Measurements from ENCODE around the gene HSPD1.
A peak's percentile ranks its signal among the peaks of the same experiment; 100 is the strongest.

Gene HSPD1

GRCh38 chr2:197539734-197540133 is 40.1 kb upstream of the HSPD1 start:
- H3K4me3 ChIP-seq (ENCODE audit: insufficient read depth in 1 of 2, low read depth in 1 of 2, low read length in 2 of 2): no peak overlapping the region
- H3K4ac ChIP-seq (ENCODE audit: low read depth in 1 of 2, low read length in 2 of 2): no peak overlapping the region
- no peak overlapping the region for H2AK5ac ChIP-seq (ENCODE audit: low read length, severe bottlenecking)
- no peaks in the 10 kb centered on the region for H3K9me3 ChIP-seq (ENCODE audit: control insufficient read depth, low read length)
- peaks cover 20% of the 10 kb centered on the region for H3K79me1 ChIP-seq (replicated peaks; ENCODE audit: low read length, poor library complexity, severe bottlenecking)
- no peak overlapping the region for H3K14ac ChIP-seq (ENCODE audit: low read length in 2 of 2)
- H2BK120ac ChIP-seq (ENCODE audit: low read depth, low read length): no peak overlapping the region
- no peak overlapping the region for H2BK12ac ChIP-seq (ENCODE audit: low read length in 2 of 2)
- no peak overlapping the region for H3K4me2 ChIP-seq (ENCODE audit: low read length, poor library complexity, severe bottlenecking)
- no peak overlapping the region for H3K9ac ChIP-seq (ENCODE audit: low read length)
- no CpG with 5 or more reads among the region's 1 CpG for WGBS
- H3K27me3 ChIP-seq (ENCODE audit: control insufficient read depth in 1 of 2, insufficient read depth in 1 of 2, low read length in 2 of 2): no peaks in the 10 kb centered on the region
- no peak overlapping the region for H4K8ac ChIP-seq (ENCODE audit: low read length)
- H3K18ac ChIP-seq (ENCODE audit: low read depth in 1 of 2, low read length in 2 of 2): no peak overlapping the region
- H2BK15ac ChIP-seq (ENCODE audit: low read depth, poor library complexity, severe bottlenecking): no peak overlapping the region
- H3K23ac ChIP-seq (ENCODE audit: low read length in 2 of 2): no peak overlapping the region
- no peak overlapping the region for H2BK5ac ChIP-seq (ENCODE audit: low read depth, low read length, poor library complexity, severe bottlenecking)
- no peak for DNase-seq
- H2AFZ ChIP-seq (ENCODE audit: low read depth, low read length): no peak overlapping the region
- H3K36me3 ChIP-seq (ENCODE audit: control insufficient read depth in 1 of 2, insufficient read depth in 2 of 2, low read depth in 1 of 2, low read length in 2 of 2): peaks cover 25 to 87% of the 10 kb centered on the region in 2 experiments
- H3K4me1 ChIP-seq (ENCODE audit: control insufficient read depth, insufficient read depth, low read depth, low read length): no peaks in the 10 kb centered on the region
- no peak overlapping the region for H3K27ac ChIP-seq (ENCODE audit: low read length, poor library complexity, severe bottlenecking)
- H4K91ac ChIP-seq (ENCODE audit: low read length): no peak overlapping the region

- H2BK5ac ChIP-seq (ENCODE audit: low read depth, low read length, poor library complexity, severe bottlenecking): no peak overlapping the region
- peak overlapping the region; percentile 6 for H3K9ac ChIP-seq (ENCODE audit: low read length)
- H3K4ac ChIP-seq (ENCODE audit: low read depth in 1 of 2, low read length in 2 of 2): no peak overlapping the region
- no peak overlapping the region for H4K91ac ChIP-seq (ENCODE audit: low read length)
- 94% methylated on average over 2 of the region's 2 CpGs for WGBS
- no peak overlapping the region for H2BK12ac ChIP-seq (ENCODE audit: low read length in 2 of 2)
- H2BK15ac ChIP-seq (ENCODE audit: low read depth, poor library complexity, severe bottlenecking): no peak overlapping the region
- no peak for DNase-seq
- H2BK120ac ChIP-seq (ENCODE audit: low read depth, low read length): no peak overlapping the region
- peaks cover 14% of the 10 kb centered on the region for H3K79me1 ChIP-seq (replicated peaks; ENCODE audit: low read length, poor library complexity, severe bottlenecking)
- H3K4me3 ChIP-seq (ENCODE audit: insufficient read depth in 1 of 2, low read depth in 1 of 2, low read length in 2 of 2): no peak overlapping the region
- H3K27ac ChIP-seq (ENCODE audit: low read length, poor library complexity, severe bottlenecking): no peak overlapping the region
- peaks cover 15 to 73% of the 10 kb centered on the region in 2 experiments for H3K36me3 ChIP-seq (ENCODE audit: control insufficient read depth in 1 of 2, insufficient read depth in 2 of 2, low read depth in 1 of 2, low read length in 2 of 2)
- no peak overlapping the region for H3K23ac ChIP-seq (ENCODE audit: low read length in 2 of 2)
- H3K9me3 ChIP-seq (ENCODE audit: control insufficient read depth, low read length): no peaks in the 10 kb centered on the region
- no peak overlapping the region for H2AK5ac ChIP-seq (ENCODE audit: low read length, severe bottlenecking)
- no peak overlapping the region for H3K4me2 ChIP-seq (ENCODE audit: low read length, poor library complexity, severe bottlenecking)
- H3K18ac ChIP-seq (ENCODE audit: low read depth in 1 of 2, low read length in 2 of 2): no peak overlapping the region
- no peaks in the 10 kb centered on the region for H3K27me3 ChIP-seq (ENCODE audit: control insufficient read depth in 1 of 2, insufficient read depth in 1 of 2, low read length in 2 of 2)
- H2AFZ ChIP-seq (ENCODE audit: low read depth, low read length): no peak overlapping the region
- H3K4me1 ChIP-seq (ENCODE audit: control insufficient read depth, insufficient read depth, low read depth, low read length): no peaks in the 10 kb centered on the region
- no peak overlapping the region for H3K14ac ChIP-seq (ENCODE audit: low read length in 2 of 2)
- no peak overlapping the region for H4K8ac ChIP-seq (ENCODE audit: low read length)
These were observed 38.8 kb upstream of the HSPD1 start for GRCh38 chr2:197538412-197538811.

GRCh38 chr2:197517150-197517549 is 17.5 kb upstream of the HSPD1 start:
- Histone ChIP-seq H3K4me2 (ENCODE audit: low read length, poor library complexity, severe bottlenecking) (peak overlapping the region; percentile 63), H3K14ac (ENCODE audit: low read length in 2 of 2) (no peak overlapping the region), H3K4me3 (ENCODE audit: insufficient read depth in 1 of 2, low read depth in 1 of 2, low read length in 2 of 2) (peak overlapping the region in 1 of 2 experiments; percentile 96), H3K36me3 (ENCODE audit: control insufficient read depth in 1 of 2, insufficient read depth in 2 of 2, low read depth in 1 of 2, low read length in 2 of 2) (peaks cover 0 to 5% of the 10 kb centered on the region in 2 experiments), H3K9me3 (ENCODE audit: control insufficient read depth, low read length) (no peaks in the 10 kb centered on the region), H3K4ac (ENCODE audit: low read depth in 1 of 2, low read length in 2 of 2) (no peak overlapping the region), H2BK12ac (ENCODE audit: low read length in 2 of 2) (no peak overlapping the region), H4K91ac (ENCODE audit: low read length) (no peak overlapping the region), H2BK120ac (ENCODE audit: low read depth, low read length) (no peak overlapping the region), H4K8ac (ENCODE audit: low read length) (no peak overlapping the region), H3K4me1 (ENCODE audit: control insufficient read depth, insufficient read depth, low read depth, low read length) (peaks cover 1% of the 10 kb centered on the region), H3K27me3 (ENCODE audit: control insufficient read depth in 1 of 2, insufficient read depth in 1 of 2, low read length in 2 of 2) (no peaks in the 10 kb centered on the region), H2BK5ac (ENCODE audit: low read depth, low read length, poor library complexity, severe bottlenecking) (no peak overlapping the region), H2AK5ac (ENCODE audit: low read length, severe bottlenecking) (no peak overlapping the region), H3K18ac (ENCODE audit: low read depth in 1 of 2, low read length in 2 of 2) (no peak overlapping the region), H3K79me1 (replicated peaks; ENCODE audit: low read length, poor library complexity, severe bottlenecking) (peaks cover 1% of the 10 kb centered on the region), H3K23ac (ENCODE audit: low read length in 2 of 2) (no peak overlapping the region), H3K27ac (ENCODE audit: low read length, poor library complexity, severe bottlenecking) (no peak overlapping the region), H3K9ac (ENCODE audit: low read length) (peak overlapping the region; percentile 96), H2AFZ (ENCODE audit: low read depth, low read length) (no peak overlapping the region), H2BK15ac (ENCODE audit: low read depth, poor library complexity, severe bottlenecking) (no peak overlapping the region)
- DNase-seq: no peak
- 84% methylated on average over 2 of the region's 2 CpGs for WGBS

- Histone ChIP-seq H3K18ac (ENCODE audit: low read depth in 1 of 2, low read length in 2 of 2) (peak overlapping the region; percentile 97 to 100), H3K23ac (ENCODE audit: low read length in 2 of 2) (peak overlapping the region; percentile 69 to 94), H2BK12ac (ENCODE audit: low read length in 2 of 2) (no peak overlapping the region), H4K8ac (ENCODE audit: low read length) (peak overlapping the region; percentile 95), H3K4me1 (ENCODE audit: control insufficient read depth, insufficient read depth, low read depth, low read length) (peaks cover 1% of the 10 kb centered on the region), H2AFZ (ENCODE audit: low read depth, low read length) (peak overlapping the region; percentile 91), H3K79me1 (replicated peaks; ENCODE audit: low read length, poor library complexity, severe bottlenecking) (peaks cover 1% of the 10 kb centered on the region), H3K4ac (ENCODE audit: low read depth in 1 of 2, low read length in 2 of 2) (peak overlapping the region; percentile 75 to 99), H2AK5ac (ENCODE audit: low read length, severe bottlenecking) (peak overlapping the region; percentile 59), H3K9ac (ENCODE audit: low read length) (peak overlapping the region; percentile 96), H4K91ac (ENCODE audit: low read length) (peak overlapping the region; percentile 94), H3K9me3 (ENCODE audit: control insufficient read depth, low read length) (no peaks in the 10 kb centered on the region), H3K36me3 (ENCODE audit: control insufficient read depth in 1 of 2, insufficient read depth in 2 of 2, low read depth in 1 of 2, low read length in 2 of 2) (peaks cover 0 to 5% of the 10 kb centered on the region in 2 experiments), H2BK5ac (ENCODE audit: low read depth, low read length, poor library complexity, severe bottlenecking) (peak overlapping the region; percentile 96), H3K4me3 (ENCODE audit: insufficient read depth in 1 of 2, low read depth in 1 of 2, low read length in 2 of 2) (peak overlapping the region; percentile 96 to 99), H3K27me3 (ENCODE audit: control insufficient read depth in 1 of 2, insufficient read depth in 1 of 2, low read length in 2 of 2) (no peaks in the 10 kb centered on the region), H3K14ac (ENCODE audit: low read length in 2 of 2) (peak overlapping the region in 1 of 2 experiments; percentile 100), H2BK15ac (ENCODE audit: low read depth, poor library complexity, severe bottlenecking) (no peak overlapping the region), H2BK120ac (ENCODE audit: low read depth, low read length) (no peak overlapping the region), H3K27ac (ENCODE audit: low read length, poor library complexity, severe bottlenecking) (peak overlapping the region; percentile 9), H3K4me2 (ENCODE audit: low read length, poor library complexity, severe bottlenecking) (peak overlapping the region; percentile 63)
- peak; percentile 58 for DNase-seq
- WGBS: 0% methylated on average over 15 of the region's 17 CpGs
These were observed 16.7 kb upstream of the HSPD1 start for GRCh38 chr2:197516393-197516761.

All from mesenchymal stem cell (in vitro differentiated cells and primary cell).